NCI-H526 treated with DMSO at 0.1 percent for 48 hours (cell line): ENCODE measurements around the gene CCDC9B.

Experiments used
- DNase-seq: peaks from one replicate; lab custom pipeline; 2025; lab: John Stamatoyannopoulos, UW

The CCDC9B gene

DNA sequence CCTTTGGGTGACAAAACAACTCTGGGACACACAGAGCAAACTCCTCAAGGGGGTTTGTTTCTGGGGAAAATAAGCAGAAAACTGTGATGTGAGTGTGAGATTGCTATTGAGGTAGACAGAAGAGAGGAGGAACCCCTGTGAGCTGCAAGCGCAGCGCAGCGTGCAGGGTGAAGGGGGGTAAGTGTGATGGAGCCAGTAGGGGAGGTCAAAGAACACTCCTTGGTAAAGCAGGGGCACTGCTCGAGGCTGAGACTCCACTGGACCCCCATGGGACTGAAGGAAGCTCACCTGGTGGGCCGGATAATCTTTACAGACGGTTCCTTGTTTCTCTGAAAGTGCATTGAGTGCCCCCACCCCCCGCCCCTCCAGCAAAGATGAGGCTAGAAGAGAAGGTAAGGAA is 9.7 kb downstream of the CCDC9B start:
- no peak for DNase-seq

GRCh38 chr15:40330368-40330836 is 10.3 kb downstream of the CCDC9B start:
- DNase-seq, result no peak

GRCh38 chr15:40329804-40330203 is 10.9 kb downstream of the CCDC9B start:
- DNase-seq, result no peak

GRCh38 chr15:40328751-40329150 is 12.0 kb downstream of the CCDC9B start:
- DNase-seq, result no peak

- DNase-seq, result no peak
Observed at GRCh38 chr15:40328176-40328575, 12.6 kb downstream of the CCDC9B start.

DNA sequence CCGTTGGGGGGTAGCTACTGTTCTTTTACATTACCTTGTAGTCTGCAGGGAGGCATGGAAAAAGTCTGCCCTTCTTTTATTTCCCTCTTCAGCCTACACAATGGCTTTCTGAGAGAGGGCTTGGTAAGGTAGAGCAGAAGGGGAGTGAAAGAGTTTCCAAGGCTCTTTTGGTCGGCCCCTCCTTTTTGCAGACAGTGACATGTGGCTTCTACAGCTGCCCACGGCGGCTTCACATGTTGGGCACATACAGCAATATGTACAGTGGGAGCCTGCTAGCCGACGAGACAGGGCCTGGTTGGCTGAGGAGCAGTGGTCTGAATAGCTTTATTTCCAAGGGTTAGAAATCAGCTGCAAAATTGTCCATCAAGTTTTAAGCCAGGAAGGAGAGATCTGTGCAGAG is 13.3 kb downstream of the CCDC9B start:
- DNase-seq, result no peak

DNA sequence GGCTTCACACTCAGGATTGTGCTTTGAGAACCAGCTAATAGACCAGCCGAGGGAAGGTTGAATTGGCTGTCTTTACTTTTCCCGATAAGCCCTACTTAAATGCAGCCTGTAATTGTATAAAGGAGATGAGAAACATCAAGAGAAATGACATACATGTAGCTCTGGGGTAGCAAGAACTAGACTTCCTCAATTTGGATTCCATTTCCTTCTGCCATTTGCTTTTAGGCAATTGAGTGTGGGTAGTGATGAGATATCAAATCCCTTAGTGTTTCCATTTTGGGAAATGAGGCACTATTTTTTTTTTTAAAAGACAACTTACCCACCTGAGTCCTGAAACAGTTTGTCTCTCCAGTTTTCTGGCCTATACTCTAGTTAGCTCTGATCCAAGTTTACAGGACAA is 15.0 kb downstream of the CCDC9B start:
- DNase-seq, result no peak

- DNase-seq, result no peak
Observed at GRCh38 chr15:40325188-40325587, 15.6 kb downstream of the CCDC9B start.

DNA sequence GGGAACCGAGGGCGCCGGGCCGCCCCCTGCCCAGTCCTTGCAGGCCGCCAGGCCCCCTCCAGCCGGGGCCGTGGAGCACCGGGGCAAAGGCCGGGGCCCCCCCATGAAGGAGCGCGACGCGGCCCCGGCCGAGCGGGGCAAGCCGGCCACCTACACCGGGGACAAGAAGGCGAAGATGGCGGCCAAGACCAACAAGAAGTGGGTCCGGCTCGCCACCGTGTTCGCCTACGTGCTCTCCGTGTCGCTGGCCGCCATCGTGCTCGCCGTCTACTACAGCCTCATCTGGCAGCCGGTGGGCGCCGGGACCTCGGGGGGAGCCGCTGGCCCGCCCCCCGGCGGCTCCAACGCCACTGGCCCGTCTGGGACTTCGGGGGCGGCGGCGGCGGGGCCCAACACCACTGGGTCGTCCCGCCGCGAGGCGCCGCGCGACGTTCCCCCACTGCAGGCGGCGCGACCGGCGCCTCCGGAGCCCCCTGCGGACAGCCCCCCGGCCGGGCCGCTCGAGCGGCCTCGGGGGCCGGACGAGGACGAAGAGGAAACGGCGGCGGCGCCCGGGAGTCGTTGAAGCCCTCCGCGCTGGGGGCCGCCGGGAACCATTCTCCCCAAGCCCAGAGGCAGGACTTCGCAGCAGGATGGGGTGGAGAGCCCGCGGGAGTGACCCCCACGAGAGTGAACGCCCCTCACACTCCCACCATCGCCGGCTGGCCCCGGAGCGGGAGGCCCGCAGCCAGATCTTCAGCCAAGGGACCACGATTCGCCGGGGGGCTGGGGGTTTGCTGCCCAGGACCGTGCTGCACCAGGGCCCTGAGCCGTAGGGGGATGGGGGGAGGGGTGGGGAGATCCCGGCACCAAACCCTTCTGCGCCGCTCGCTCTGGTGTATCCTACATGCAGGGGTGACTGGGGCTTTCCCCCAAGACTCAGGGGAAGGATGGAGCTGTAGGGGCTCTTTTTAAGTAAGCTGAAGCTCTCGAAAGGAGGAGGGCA is 16.5 kb downstream of the CCDC9B start:
- DNase-seq, result no peak

- peak; percentile 88 for DNase-seq
Observed at GRCh38 chr15:40323239-40323952, 17.3 kb downstream of the CCDC9B start, which contains the start of gene INAFM2. TSS of gene INAFM2 (plus strand) at chr15:40323692. CDS start at chr15:40324056, 364 bp downstream.

DNA sequence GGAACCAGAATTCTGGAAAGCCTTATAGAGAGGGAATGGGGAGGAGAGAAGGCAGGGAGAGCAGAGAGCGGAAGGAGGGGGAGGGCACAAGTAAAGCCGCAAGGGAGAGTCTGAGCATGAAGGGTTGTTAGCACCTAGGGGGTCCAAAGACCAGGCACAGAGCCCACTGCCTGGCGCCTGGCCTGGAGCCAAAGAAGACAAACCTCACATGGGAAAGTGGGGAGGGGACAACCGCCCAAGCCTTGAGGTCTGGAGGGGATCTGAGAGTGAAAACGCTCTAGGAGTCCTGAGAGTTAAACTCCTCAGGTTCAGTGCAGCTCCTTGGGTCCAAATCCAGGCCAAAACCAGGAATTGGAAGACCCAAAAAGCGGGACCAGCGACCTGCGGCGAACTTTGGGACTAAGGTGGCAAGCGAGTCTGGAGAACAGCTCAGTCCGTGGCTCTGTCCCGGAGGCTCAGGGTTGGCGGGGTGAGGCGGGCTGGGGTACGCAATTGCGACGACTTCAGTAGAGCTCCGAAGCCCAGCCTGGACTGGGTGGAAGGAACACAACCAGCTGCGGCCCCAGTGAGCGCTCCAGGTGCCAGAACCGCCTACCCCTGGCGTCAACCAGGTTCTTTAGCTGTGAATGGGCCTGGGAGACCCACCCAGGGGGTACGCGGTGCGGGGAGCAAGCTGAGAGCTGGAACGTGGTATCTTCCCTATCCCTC is 18.1 kb downstream of the CCDC9B start:
- no peak for DNase-seq

DNA sequence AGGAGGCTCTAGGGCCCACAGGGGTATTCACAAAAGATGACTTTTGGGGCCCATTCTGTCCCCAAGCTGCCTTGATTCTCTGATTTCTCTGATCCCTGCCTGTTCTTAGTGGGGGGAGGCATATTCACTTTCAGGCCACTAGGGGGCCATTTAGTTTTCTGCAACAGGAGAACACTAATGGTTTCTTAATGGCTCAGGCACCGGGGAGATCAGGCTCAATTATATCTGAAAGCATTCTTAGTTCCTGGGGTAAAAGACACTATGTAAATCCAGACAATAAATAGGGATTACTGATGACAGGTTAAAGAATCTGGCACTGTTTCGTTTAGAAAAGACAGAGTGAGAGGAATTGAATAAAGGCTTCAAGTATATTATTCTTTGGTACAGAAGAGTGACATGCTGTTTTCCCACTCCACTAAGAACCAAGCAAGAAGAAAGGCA is 19.8 kb downstream of the CCDC9B start:
- DNase-seq, result peak; percentile 72

GRCh38 chr15:40320409-40320808 is 20.3 kb downstream of the CCDC9B start:
- DNase-seq, result no peak

DNA sequence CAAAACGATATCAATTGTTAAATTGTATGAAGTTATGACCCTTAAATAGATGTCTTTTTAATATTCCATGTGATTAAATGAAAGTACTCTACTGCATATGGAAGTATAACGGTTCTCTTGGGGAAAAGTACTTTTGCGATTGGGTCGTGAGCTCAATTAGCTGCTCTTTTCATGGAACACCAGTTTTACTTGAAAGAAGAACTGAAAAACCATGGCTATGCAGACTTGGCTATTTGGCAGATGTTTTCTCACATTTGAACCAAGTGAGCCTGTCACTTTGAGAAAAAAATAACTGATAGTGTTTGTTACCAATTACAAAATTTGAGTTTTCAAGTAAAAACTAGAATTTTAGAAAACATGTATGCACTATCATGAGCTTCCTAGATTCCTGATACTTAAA is 23.2 kb downstream of the CCDC9B start:
- no peak for DNase-seq

DNA sequence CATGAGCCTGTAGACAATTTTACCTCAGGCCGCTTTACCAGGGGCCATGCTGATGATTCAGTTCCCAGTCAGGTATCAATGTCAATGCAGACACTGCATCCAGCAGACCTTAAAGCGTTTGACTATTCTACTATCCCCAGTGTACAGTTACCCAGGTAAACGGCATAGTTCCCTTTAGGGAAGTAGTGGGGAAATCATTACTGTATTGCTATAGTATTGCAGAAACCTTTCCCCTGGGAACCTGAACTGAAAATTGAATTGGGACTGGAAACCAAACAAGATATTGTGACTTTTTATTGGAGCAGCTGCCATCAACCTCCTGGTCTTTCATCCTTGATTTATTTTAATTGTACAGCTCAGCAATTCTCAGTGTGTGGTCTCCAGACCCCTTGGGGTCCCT is 23.8 kb downstream of the CCDC9B start:
- DNase-seq, result no peak

DNA sequence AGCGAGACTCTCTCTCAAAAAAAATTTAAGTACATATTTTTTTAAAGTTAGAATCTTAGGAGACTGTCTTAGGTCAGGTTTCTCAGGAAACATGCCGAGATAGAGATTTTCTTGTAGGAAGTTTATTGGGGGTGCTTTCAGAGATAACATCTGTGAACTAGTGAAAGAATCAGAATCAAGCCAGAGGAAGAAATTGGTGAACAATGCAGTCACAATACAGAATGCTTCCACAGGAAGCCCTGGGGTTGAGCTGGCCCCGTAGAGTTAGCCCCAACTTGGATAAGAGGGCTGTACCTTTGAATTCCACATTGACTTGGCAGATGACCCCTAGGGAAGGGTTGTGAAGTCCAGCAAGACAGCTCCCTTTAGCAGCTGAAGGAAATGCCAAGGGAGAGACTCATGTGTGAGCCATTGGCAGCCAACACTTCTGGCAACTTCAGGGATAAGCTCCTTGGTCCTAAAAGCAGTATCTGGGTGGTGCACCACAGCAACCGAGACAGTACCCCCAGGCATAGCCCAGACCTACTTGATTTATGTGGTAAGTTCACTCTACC is 25.9 kb downstream of the CCDC9B start:
- DNase-seq, result no peak

DNA sequence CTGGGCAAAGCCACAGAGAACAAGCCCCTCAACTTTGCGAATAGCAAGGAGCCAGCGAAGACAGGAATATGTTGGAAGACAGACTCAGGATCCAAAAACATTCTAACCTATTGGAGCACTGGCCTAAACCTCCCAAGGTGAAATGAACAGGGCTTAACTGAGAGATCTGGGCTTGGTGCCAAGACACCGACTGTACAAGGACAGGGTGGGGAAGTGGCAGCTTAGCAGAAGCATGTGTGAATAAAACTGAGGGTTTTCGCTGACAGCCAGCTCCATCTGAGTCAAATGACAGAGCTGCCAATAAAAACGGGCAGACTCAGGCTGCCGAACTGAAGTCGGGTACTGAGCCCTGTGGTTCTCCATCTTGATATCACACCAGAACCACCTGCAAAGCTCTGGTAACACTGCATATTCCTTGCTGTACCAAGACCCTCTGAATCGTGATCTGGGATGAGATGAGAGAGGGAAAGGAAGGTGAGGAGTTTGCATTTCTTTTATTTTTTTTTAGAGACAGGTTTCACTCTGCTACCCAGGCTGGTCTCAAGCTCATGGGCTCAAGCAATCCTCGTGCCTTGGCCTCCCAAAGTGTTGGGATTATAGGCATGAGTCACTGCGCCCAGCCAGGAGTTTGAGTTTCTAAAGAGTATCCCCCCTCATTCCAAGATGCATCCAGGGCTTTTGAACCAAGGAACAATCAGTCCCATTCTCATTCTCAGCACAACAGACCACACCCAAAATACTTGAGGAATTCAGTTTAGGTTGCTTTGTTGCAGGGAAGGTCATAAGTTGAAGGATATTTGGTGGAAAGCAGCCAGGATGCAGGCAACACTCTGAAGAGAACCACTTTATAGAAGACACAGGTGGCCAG is 27.0 kb downstream of the CCDC9B start:
- peak; percentile 4 for DNase-seq

DNA sequence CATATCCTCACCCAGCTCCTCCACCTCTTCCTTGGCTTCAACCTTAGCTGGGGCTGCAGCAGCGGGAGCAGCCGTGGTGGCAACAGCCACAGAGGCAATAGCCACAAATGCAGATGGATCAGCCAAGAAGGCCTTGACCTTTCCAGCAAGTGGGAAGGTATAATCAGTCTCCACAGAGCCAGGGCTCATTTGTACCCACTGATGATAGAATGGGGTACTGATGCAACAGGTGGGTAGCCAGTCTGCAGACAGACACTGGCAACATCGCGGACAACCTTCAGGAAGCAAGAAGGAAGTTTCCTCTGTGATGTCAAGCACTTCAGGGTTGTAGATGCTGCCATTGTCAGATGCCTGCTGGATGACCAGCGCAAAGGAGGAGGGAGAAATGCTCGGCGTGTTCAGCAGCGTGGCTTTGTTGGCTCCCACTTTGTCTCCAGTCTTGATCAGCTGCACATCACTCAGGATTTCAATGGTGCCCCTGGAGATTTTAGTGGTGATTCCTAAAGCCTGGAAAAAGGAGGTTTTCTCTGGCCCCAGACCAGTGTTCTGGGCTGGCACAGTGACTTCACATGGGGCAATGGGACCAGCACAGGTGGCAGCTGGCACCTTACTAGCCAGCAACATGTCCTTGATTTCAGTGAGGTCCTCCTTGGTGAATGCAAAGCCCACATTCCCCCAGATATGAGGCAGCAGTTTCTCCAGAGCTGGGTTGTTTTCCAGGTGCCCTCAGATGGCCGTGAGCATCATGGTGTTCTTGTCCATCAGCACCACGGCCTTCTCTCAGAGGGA is 28.2 kb downstream of the CCDC9B start:
- no peak for DNase-seq

- no peak for DNase-seq
Observed at GRCh38 chr15:40310993-40311392, 29.7 kb downstream of the CCDC9B start.
